ENCODE results near the gene HNRNPC. TPM values are rescaled to one million over a fixed set of nuclear protein-coding genes. Genes with fewer than 3 reads are reported as not detected.
A peak's percentile ranks its signal among the peaks of the same experiment; 100 is the strongest.

HNRNPC gene
- total and polyA plus RNA-seq, 10 of the 15 experiments (the other 5 are each of a cell fraction or from before 2014, with no cell fraction given): 679 to 1,492 (median 1,262) TPM

- DNase-seq (ENCODE audit: low read depth, low spot score) (no peak), ATAC-seq (no peak), FAIRE-seq (no peak)
- H3K4me1 ChIP-seq (ENCODE audit: control insufficient read depth, insufficient read depth, low read length): peaks cover 4% of the 10 kb centered on the region
- H3K27me3 ChIP-seq (replicated peaks in 1 of 2; ENCODE audit: control insufficient read depth in 2 of 2, insufficient read depth in 2 of 2, low read length in 1 of 2): no peaks in the 10 kb centered on the region
- POLR2A ChIA-PET: interaction anchor here (0.5 to 0.6 kb wide), 2 partner anchors 117 to 160 kb away, joined by 4 to 6 read pairs; no protein-coding TSS in a partner anchor
- no peak overlapping the region for H3K4me3 ChIP-seq
- H3K9ac ChIP-seq (ENCODE audit: control insufficient read depth, insufficient read depth, low read length): no peak overlapping the region
- H3K4me2 ChIP-seq (ENCODE audit: control insufficient read depth, insufficient read depth): no peak overlapping the region
- intact Hi-C loops (cut with micrococcal nuclease; ENCODE audit: unreplicated experiment) (no loop called here), in situ Hi-C loops (cut with MboI) (no loop called here)
- RAD21 ChIA-PET (ENCODE audit: unreplicated experiment): no interaction called here
- H3K9me3 ChIP-seq (replicated peaks; ENCODE audit: control insufficient read depth, insufficient read depth, low read length): no peaks in the 10 kb centered on the region
- SMC1A ChIA-PET (ENCODE audit: uncharacterized antibody, unreplicated experiment): interaction anchor here (1.4 kb wide), 1 partner anchor 44 kb away, joined by 5 read pairs; no protein-coding TSS in a partner anchor
- no peak overlapping the region for H3K27ac ChIP-seq (ENCODE audit: control insufficient read depth, insufficient read depth)
- peaks cover 61% of the 10 kb centered on the region for H3K79me2 ChIP-seq (ENCODE audit: control insufficient read depth, insufficient read depth, low read length)
- no peak overlapping the region for H2AFZ ChIP-seq (ENCODE audit: control insufficient read depth, low read depth, low read length)
- WGBS (ENCODE audit: insufficient coverage, insufficient replicate concordance, low lambda C conversion rate, missing lambda C conversion rate): 84% methylated on average over 9 of the region's 9 CpGs
- peaks cover 21% of the 10 kb centered on the region for H4K20me1 ChIP-seq (ENCODE audit: control insufficient read depth, insufficient read depth)
- CTCF ChIA-PET: interaction anchor here (0.5 to 1.4 kb wide), 2 partner anchors 9 to 59 kb away, joined by 3 to 4 read pairs; partner anchors contain the start of gene RPGRIP1
- BruUV-seq (replicated peaks): TSS peak; percentile 4
- TF ChIP-seq, protein P1, sequence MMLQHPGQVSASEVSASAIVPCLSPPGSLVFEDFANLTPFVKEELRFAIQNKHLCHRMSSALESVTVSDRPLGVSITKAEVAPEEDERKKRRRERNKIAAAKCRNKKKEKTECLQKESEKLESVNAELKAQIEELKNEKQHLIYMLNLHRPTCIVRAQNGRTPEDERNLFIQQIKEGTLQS (IDR thresholded peaks at IDR 0.05; ENCODE audit: borderline replicate concordance, extremely low read depth, low read depth, low read length): no peak
- TF ChIP-seq USF1 (IDR thresholded peaks at IDR 0.05; ENCODE audit: borderline replicate concordance, extremely low read length, insufficient read depth, low read depth, low read length) (no peak), MTA2 (IDR thresholded peaks at IDR 0.05; ENCODE audit: low read depth) (no peak), POLR2A (IDR thresholded peaks at IDR 0.05; ENCODE audit: low read depth, low read length) (no peak), IKZF2 (IDR thresholded peaks at IDR 0.05) (no peak), CEBPB (IDR thresholded peaks at IDR 0.05; ENCODE audit: borderline replicate concordance in 1 of 2, low read depth in 2 of 2, low read length in 2 of 2) (no peak), USF2 (IDR thresholded peaks at IDR 0.05; ENCODE audit: borderline replicate concordance, low read depth, low read length) (no peak)
- H3K36me3 ChIP-seq (ENCODE audit: control insufficient read depth in 2 of 2, insufficient read depth in 2 of 2, low read length in 1 of 2): peaks cover 8 to 58% of the 10 kb centered on the region in 2 experiments
Observed at GRCh38 chr14:21220874-21221477, 48.3 kb downstream of the HNRNPC start.

Data from GM12878 (cell line).